MCF 10A (cell line): ENCODE results near the gene LDB3. TPM values are rescaled to one million over a fixed set of nuclear protein-coding genes. Genes with fewer than 3 reads are reported as not detected.

Experiments
- BruUV-seq: library from RNA; stranded (reverse); fragments of 400-500 nt; replicated peaks from 2 replicates; lab custom pipeline; 2021; lab: Mats Ljungman, UMichigan
- CTCF ChIA-PET: fragments of 300-600 bp; sonication (Branson Sonifier 250); formaldehyde crosslinking; extraction: SDS; loops from one replicate; lab custom pipeline; 2021; ENCODE audit warnings: antibody characterized with exemption, inconsistent platforms; lab: Yijun Ruan, JAX
- POLR2A ChIA-PET: fragments of 300-600, 350-650 bp; sonication (Branson Sonifier 250); formaldehyde crosslinking; extraction: SDS; loops from one replicate; lab custom pipeline; 2020; ENCODE audit warnings: antibody characterized with exemption, inconsistent platforms; lab: Yijun Ruan, JAX
- DNase-seq: peaks from one replicate; pipeline ENCODE4 v3.0.0-alpha.2; 2018; ENCODE audit not compliant: unreplicated experiment
- H3K27ac Mint-ChIP-seq: one replicate; pipeline ENCODE4 v1.8.0; 2022; ENCODE audit warnings: mild to moderate bottlenecking, low read depth, mixed read lengths; ENCODE audit not compliant: unreplicated experiment
- H3K27me3 Mint-ChIP-seq: one replicate; pipeline ENCODE4 v1.8.0; 2022; ENCODE audit warnings: mixed read lengths; ENCODE audit not compliant: insufficient read depth, unreplicated experiment
- H3K36me3 Mint-ChIP-seq: one replicate; pipeline ENCODE4 v1.8.0; 2022; ENCODE audit warnings: mild to moderate bottlenecking, moderate library complexity, mixed read lengths; ENCODE audit not compliant: insufficient read depth, unreplicated experiment
- H3K4me1 Mint-ChIP-seq: one replicate; pipeline ENCODE4 v1.8.0; 2022; ENCODE audit warnings: mixed read lengths; ENCODE audit not compliant: insufficient read depth, unreplicated experiment
- H3K4me3 Mint-ChIP-seq: one replicate; pipeline ENCODE4 v1.8.0; 2022; ENCODE audit warnings: mild to moderate bottlenecking, moderate library complexity, mixed read lengths; ENCODE audit not compliant: unreplicated experiment
- H3K9me3 Mint-ChIP-seq: one replicate; pipeline ENCODE4 v1.8.0; 2022; ENCODE audit warnings: mixed read lengths; ENCODE audit not compliant: unreplicated experiment
- intact Hi-C: fragments of 100-400 bp; cut with micrococcal nuclease; formaldehyde crosslinking; loops from 2 replicates; pipeline ENCODE4 v1.14.1; 2022
- total RNA-seq: library from RNA; stranded (reverse); gene quantifications from 2 replicates; pipeline ENCODE4 v1.2.3, GENCODE V29; 2022
- TF ChIP-seq, protein P1 (sequence below): fragments of 200-600 bp; IDR thresholded peaks from one replicate; pipeline ENCODE4 v1.8.0; 2022; ENCODE audit warnings: antibody characterized with exemption, mild to moderate bottlenecking; ENCODE audit not compliant: unreplicated experiment

Gene LDB3
- total RNA-seq, 1 experiment from 2014 or later = 0.23 TPM

GRCh38 chr10:86693721-86694369, 25.5 kb downstream of the LDB3 start:
- Mint-ChIP-seq H3K27ac (no peak overlapping the region), H3K36me3 (no peaks in the 10 kb centered on the region), H3K9me3 (no peaks in the 10 kb centered on the region), H3K4me1 (no peaks in the 10 kb centered on the region), H3K4me3 (no peak overlapping the region), H3K27me3 (no peaks in the 10 kb centered on the region)
- CTCF ChIA-PET = interaction anchor here (0.5 to 1.9 kb wide), 13 partner anchors 12 to 246 kb away, joined by 3 to 13 read pairs (median 3); no protein-coding TSS in a partner anchor
- POLR2A ChIA-PET = no interaction called here
- TF ChIP-seq, protein P1, sequence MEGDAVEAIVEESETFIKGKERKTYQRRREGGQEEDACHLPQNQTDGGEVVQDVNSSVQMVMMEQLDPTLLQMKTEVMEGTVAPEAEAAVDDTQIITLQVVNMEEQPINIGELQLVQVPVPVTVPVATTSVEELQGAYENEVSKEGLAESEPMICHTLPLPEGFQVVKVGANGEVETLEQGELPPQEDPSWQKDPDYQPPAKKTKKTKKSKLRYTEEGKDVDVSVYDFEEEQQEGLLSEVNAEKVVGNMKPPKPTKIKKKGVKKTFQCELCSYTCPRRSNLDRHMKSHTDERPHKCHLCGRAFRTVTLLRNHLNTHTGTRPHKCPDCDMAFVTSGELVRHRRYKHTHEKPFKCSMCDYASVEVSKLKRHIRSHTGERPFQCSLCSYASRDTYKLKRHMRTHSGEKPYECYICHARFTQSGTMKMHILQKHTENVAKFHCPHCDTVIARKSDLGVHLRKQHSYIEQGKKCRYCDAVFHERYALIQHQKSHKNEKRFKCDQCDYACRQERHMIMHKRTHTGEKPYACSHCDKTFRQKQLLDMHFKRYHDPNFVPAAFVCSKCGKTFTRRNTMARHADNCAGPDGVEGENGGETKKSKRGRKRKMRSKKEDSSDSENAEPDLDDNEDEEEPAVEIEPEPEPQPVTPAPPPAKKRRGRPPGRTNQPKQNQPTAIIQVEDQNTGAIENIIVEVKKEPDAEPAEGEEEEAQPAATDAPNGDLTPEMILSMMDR = peak; percentile 42
- peak; percentile 55 for DNase-seq
- intact Hi-C loops = loop anchor here (1.0 kb wide), 1 partner anchor 205 kb away; no protein-coding TSS in a partner anchor
- no TSS peak for BruUV-seq

DNA sequence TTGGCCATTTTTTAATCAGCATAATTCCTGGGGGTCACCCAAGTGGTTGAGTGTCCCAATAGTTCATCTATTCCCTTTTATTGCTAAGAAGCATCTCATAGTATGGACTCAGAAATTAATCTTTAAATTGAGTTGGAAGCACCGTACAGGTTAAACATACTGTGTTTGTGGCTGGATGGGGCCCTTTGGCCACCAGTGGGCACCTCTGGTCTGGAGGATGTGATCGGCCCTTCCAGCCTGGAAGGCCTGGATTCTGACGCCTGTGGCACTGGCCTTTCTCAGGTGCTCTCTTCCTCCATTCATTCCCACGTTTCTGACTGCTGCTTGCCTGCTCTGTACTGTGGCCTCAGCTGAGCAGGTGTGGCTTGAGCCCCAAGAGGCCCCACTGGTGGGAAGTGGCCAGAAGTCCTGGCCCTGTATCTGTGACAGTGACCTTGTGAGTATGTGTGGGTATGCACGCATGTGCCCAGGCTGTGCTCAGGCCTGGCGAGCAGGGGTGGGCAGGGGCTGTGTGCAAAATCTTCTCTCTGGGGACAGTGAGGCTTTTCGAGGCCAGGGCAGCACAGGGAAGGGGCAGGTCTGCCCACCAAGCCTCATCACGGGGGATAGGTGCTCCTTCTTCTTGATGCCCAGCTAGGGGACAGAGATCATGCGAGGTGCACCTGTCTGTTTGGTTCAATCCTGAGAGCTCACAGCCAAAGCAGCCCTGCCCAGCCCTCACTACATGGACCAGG, 30.1 kb downstream of the LDB3 start:
- H3K4me3 Mint-ChIP-seq = no peak overlapping the region
- no TSS peak for BruUV-seq
- no peak for DNase-seq
- CTCF ChIA-PET = interaction anchor here (1.1 kb wide), 1 partner anchor 241 kb away, joined by 3 read pairs; no protein-coding TSS in a partner anchor
- no peaks in the 10 kb centered on the region for H3K4me1 Mint-ChIP-seq
- no peaks in the 10 kb centered on the region for H3K27me3 Mint-ChIP-seq
- intact Hi-C loops = no loop called here
- POLR2A ChIA-PET = no interaction called here
- H3K36me3 Mint-ChIP-seq = no peaks in the 10 kb centered on the region
- no peak overlapping the region for H3K27ac Mint-ChIP-seq
- no peaks in the 10 kb centered on the region for H3K9me3 Mint-ChIP-seq
- TF ChIP-seq, protein P1 = no peak

DNA sequence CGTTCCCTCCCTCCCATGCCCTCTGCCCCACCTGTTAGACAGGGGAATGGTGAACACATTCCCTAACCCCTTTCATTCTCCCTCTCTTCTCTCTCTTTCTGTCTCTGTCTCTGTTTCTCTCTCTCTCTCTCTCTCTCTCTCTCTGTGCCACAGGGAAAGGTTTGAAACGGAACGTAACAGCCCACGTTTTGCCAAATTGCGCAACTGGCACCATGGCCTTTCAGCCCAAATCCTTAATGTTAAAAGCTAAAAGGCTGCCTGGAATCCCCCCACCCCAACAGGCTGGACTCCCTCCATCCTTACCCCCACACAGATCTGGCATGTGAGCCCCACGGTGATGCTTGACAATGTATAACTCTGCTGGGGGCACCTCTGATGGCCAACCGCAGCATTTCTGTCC, 30.8 kb downstream of the LDB3 start:
- intact Hi-C loops = no loop called here
- no peak for DNase-seq
- H3K4me1 Mint-ChIP-seq = no peaks in the 10 kb centered on the region
- no peaks in the 10 kb centered on the region for H3K27me3 Mint-ChIP-seq
- TF ChIP-seq, protein P1 = no peak
- BruUV-seq = no TSS peak
- ChIA-PET CTCF (interaction anchor here (0.6 to 1.1 kb wide), 4 partner anchors 58 to 240 kb away, joined by 3 read pairs; no protein-coding TSS in a partner anchor), POLR2A (no interaction called here)
- no peaks in the 10 kb centered on the region for H3K36me3 Mint-ChIP-seq
- no peaks in the 10 kb centered on the region for H3K9me3 Mint-ChIP-seq
- H3K4me3 Mint-ChIP-seq = no peak overlapping the region
- H3K27ac Mint-ChIP-seq = no peak overlapping the region

- TF ChIP-seq, protein P1 = no peak
- POLR2A ChIA-PET = no interaction called here
- CTCF ChIA-PET = interaction anchor here (0.6 to 1.1 kb wide), 4 partner anchors 58 to 240 kb away, joined by 3 read pairs; no protein-coding TSS in a partner anchor
- Mint-ChIP-seq H3K27me3 (no peaks in the 10 kb centered on the region), H3K4me1 (no peaks in the 10 kb centered on the region), H3K9me3 (no peaks in the 10 kb centered on the region), H3K36me3 (no peaks in the 10 kb centered on the region), H3K27ac (no peak overlapping the region), H3K4me3 (no peak overlapping the region)
- intact Hi-C loops = no loop called here
- no TSS peak for BruUV-seq
- DNase-seq = no peak
Observed at GRCh38 chr10:86699541-86699940, 31.2 kb downstream of the LDB3 start.
